RPMI8226 (cell line): ENCODE results near the gene CFP.
A peak's percentile ranks its signal among the peaks of the same experiment; 100 is the strongest.

Experiments
- DNase-seq: peaks from one replicate; pipeline ENCODE4 v3.0.0-alpha.2; 2015

The CFP gene

GRCh38 chrX:47597222-47597621 lies 32.5 kb downstream of the CFP start:
- DNase-seq, result no peak

- no peak for DNase-seq
Observed at GRCh38 chrX:47596256-47596655, 33.5 kb downstream of the CFP start.

GRCh38 chrX:47595716-47596251 lies 33.9 kb downstream of the CFP start:
- no peak for DNase-seq

- no peak for DNase-seq
Observed at GRCh38 chrX:47593522-47593921, 36.2 kb downstream of the CFP start.

GRCh38 chrX:47590984-47591383 lies 38.7 kb downstream of the CFP start:
- no peak for DNase-seq

GRCh38 chrX:47587906-47588735 lies 41.6 kb downstream of the CFP start:
- peak; percentile 60 for DNase-seq

- DNase-seq, result no peak
Observed at GRCh38 chrX:47587091-47587891, 42.4 kb downstream of the CFP start.

- no peak for DNase-seq
Observed at GRCh38 chrX:47586043-47586787, 43.5 kb downstream of the CFP start.

- DNase-seq, result no peak
Observed at GRCh38 chrX:47585273-47585672, 44.5 kb downstream of the CFP start.

- no peak for DNase-seq
Observed at GRCh38 chrX:47584714-47585113, 45.0 kb downstream of the CFP start.

- DNase-seq, result no peak
Observed at GRCh38 chrX:47583240-47583861, 46.4 kb downstream of the CFP start.

GRCh38 chrX:47581731-47582647 lies 47.7 kb downstream of the CFP start, which contains the start of gene TIMP1:
TSS of gene TIMP1 (plus strand) at chrX:47582436. CDS start at chrX:47583416, 980 bp downstream.
- DNase-seq, result peak; percentile 91

GRCh38 chrX:47579537-47579936 lies 50.2 kb downstream of the CFP start:
- DNase-seq, result no peak

- no peak for DNase-seq
Observed at GRCh38 chrX:47578692-47579091, 51.0 kb downstream of the CFP start.

- DNase-seq, result no peak
Observed at GRCh38 chrX:47577901-47578300, 51.8 kb downstream of the CFP start.

GRCh38 chrX:47577424-47577823 lies 52.3 kb downstream of the CFP start:
- DNase-seq, result no peak

- no peak for DNase-seq
Observed at GRCh38 chrX:47576021-47576898, 53.5 kb downstream of the CFP start.

- no peak for DNase-seq
Observed at GRCh38 chrX:47574547-47575301, 55.0 kb downstream of the CFP start.

GRCh38 chrX:47574076-47574546 lies 55.6 kb downstream of the CFP start:
- DNase-seq, result no peak
